ENCODE results near the gene LDLRAD2.

- TF ChIP-seq SP1 (IDR thresholded peaks at IDR 0.05) (no peak), FOXK2 (IDR thresholded peaks at IDR 0.05) (no peak), FOXA1 (IDR thresholded peaks at IDR 0.05) (no peak), ARNT (IDR thresholded peaks at IDR 0.05) (no peak), ELF4 (IDR thresholded peaks at IDR 0.05) (no peak), CTBP1 (IDR thresholded peaks at IDR 0.05; ENCODE audit: borderline replicate concordance) (no peak), BHLHE40 (IDR thresholded peaks at IDR 0.05; ENCODE audit: borderline replicate concordance) (no peak), HDGF (IDR thresholded peaks at IDR 0.05; ENCODE audit: borderline replicate concordance) (no peak), FOXM1 (IDR thresholded peaks at IDR 0.05; ENCODE audit: borderline replicate concordance) (no peak), TARDBP (IDR thresholded peaks at IDR 0.05) (no peak), ZNF384 (IDR thresholded peaks at IDR 0.05) (no peak)
Measured at GRCh38 chr1:21827141-21827679, 15.1 kb downstream of the LDLRAD2 start.
